ENCODE data around the gene NHERF1. TPM values are rescaled to one million over a fixed set of nuclear protein-coding genes. Genes with fewer than 3 reads are reported as not detected.

NHERF1 gene
- total and polyA plus RNA-seq, 2 of the 13 experiments (the other 11 are each of a cell fraction or from before 2014, with no cell fraction given) = 169 to 269 TPM

DNA sequence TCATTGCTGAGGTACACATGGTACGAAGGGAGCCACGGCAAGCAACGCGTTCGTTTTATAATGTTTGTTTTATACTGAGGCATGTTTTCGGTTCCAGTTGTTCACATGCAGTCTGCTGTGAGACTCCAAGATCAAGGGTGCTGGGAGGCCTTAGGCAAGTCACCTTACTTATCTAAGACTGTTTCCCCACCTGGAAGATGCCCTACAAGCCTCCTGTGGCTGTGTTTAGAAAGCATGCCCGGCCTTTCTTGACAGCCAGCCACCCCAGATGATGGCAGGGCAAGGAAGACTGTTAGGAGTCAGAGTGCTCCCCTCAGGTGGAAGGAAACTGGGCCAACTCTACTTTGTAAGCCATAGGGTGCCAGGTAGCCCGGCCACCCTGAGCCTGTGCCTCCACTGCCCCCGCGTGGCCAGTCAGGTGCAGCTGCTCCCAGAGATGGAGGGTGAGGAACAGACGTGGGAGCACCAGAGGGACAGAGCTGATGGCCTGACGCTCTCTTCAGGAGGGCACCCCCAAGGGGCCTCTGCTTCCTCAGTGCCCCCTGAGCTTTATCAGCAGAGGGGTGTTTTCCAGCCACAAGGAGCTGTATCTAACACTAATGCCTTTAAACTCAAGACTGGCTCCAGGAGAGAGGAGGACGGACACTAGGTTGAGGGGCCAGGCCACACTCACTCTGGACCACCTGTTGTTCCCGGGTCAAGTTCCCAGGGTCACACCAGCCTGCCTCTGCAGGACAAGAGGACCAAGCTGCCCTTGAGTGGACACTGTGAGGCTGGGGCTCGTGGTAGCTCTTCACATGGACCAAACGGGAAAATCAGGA, 22.3 kb downstream of the NHERF1 start (continued):
- peak; percentile 8; the same call in 1 of the 2 replicates for TF ChIP-seq ZNF605 (CRISPR knock-in tag; IDR thresholded peaks at IDR 0.05)
- TF ChIP-seq ZNF720 (CRISPR knock-in tag; IDR thresholded peaks at IDR 0.05) = no peak
- no peak for TF ChIP-seq U2AF2 (IDR thresholded peaks at IDR 0.05; ENCODE audit: low read depth, low read length)
- TF ChIP-seq KLF16 (CRISPR knock-in tag; IDR thresholded peaks at IDR 0.05) = peak in 1 of 2 experiments; percentile 75; a peak in 2 of 4 replicates
- TF ChIP-seq ZNF563 (CRISPR knock-in tag; IDR thresholded peaks at IDR 0.05) = no peak
- no peak for TF ChIP-seq ZNF549 (CRISPR knock-in tag; IDR thresholded peaks at IDR 0.05)
- peak; percentile 99 for TF ChIP-seq STAG1 (CRISPR knock-in tag; IDR thresholded peaks at IDR 0.05)
- TF ChIP-seq CCAR2 (optimal IDR thresholded peaks at IDR 0.05; ENCODE audit: low read depth, low read length) = no peak
- peak; percentile 79 for TF ChIP-seq TARDBP (CRISPR knock-in tag; IDR thresholded peaks at IDR 0.05)
- 0 out of 2 replicates have a peak, but pooled peaks have one; percentile 57 for TF ChIP-seq MYNN (CRISPR knock-in tag; IDR thresholded peaks at IDR 0.05; ENCODE audit: low read depth)
- TF ChIP-seq ZFP62 (CRISPR knock-in tag; IDR thresholded peaks at IDR 0.05) = no peak
- no peak for TF ChIP-seq KLF15 (CRISPR knock-in tag; IDR thresholded peaks at IDR 0.05; ENCODE audit: borderline replicate concordance)
- TF ChIP-seq ZNF383 (CRISPR knock-in tag; IDR thresholded peaks at IDR 0.05; ENCODE audit: borderline replicate concordance) = no peak
- peak; percentile 75; the same call in 1 of the 2 replicates for TF ChIP-seq ZNF44 (CRISPR knock-in tag; IDR thresholded peaks at IDR 0.05)
- TF ChIP-seq ZNF747 (CRISPR knock-in tag; IDR thresholded peaks at IDR 0.05; ENCODE audit: borderline replicate concordance) = peak; percentile 83; the same call in 1 of the 2 replicates
- peak; percentile 39 for TF ChIP-seq TEAD3 (CRISPR knock-in tag; optimal IDR thresholded peaks at IDR 0.05; ENCODE audit: borderline replicate concordance)
- no peak for TF ChIP-seq ZNF17 (CRISPR knock-in tag; IDR thresholded peaks at IDR 0.05)
- TF ChIP-seq, protein P1, sequence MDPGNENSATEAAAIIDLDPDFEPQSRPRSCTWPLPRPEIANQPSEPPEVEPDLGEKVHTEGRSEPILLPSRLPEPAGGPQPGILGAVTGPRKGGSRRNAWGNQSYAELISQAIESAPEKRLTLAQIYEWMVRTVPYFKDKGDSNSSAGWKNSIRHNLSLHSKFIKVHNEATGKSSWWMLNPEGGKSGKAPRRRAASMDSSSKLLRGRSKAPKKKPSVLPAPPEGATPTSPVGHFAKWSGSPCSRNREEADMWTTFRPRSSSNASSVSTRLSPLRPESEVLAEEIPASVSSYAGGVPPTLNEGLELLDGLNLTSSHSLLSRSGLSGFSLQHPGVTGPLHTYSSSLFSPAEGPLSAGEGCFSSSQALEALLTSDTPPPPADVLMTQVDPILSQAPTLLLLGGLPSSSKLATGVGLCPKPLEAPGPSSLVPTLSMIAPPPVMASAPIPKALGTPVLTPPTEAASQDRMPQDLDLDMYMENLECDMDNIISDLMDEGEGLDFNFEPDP (CRISPR knock-in tag; conservative IDR thresholded peaks at IDR 0.05) = no peak
- TF ChIP-seq CC2D1A (CRISPR knock-in tag; IDR thresholded peaks at IDR 0.05) = no peak
- TF ChIP-seq STAT6 (CRISPR knock-in tag; IDR thresholded peaks at IDR 0.05; ENCODE audit: borderline replicate concordance) = no peak; the same call in 1 of the 2 replicates
- no peak for TF ChIP-seq ZNF879 (CRISPR knock-in tag; IDR thresholded peaks at IDR 0.05)
- TF ChIP-seq, protein P2, sequence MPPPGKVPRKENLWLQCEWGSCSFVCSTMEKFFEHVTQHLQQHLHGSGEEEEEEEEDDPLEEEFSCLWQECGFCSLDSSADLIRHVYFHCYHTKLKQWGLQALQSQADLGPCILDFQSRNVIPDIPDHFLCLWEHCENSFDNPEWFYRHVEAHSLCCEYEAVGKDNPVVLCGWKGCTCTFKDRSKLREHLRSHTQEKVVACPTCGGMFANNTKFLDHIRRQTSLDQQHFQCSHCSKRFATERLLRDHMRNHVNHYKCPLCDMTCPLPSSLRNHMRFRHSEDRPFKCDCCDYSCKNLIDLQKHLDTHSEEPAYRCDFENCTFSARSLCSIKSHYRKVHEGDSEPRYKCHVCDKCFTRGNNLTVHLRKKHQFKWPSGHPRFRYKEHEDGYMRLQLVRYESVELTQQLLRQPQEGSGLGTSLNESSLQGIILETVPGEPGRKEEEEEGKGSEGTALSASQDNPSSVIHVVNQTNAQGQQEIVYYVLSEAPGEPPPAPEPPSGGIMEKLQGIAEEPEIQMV (CRISPR knock-in tag; IDR thresholded peaks at IDR 0.05; ENCODE audit: low read depth) = no peak
- TF ChIP-seq PBX3 (CRISPR knock-in tag; IDR thresholded peaks at IDR 0.05; ENCODE audit: borderline replicate concordance) = no peak
- peak; percentile 34; the same call in 1 of the 2 replicates for TF ChIP-seq SOX5 (CRISPR knock-in tag; IDR thresholded peaks at IDR 0.05; ENCODE audit: borderline replicate concordance)
